Spinal cord (tissue), 10 donors: ENCODE measurements around the gene CHD2. TPM values are rescaled to one million over a fixed set of nuclear protein-coding genes. Genes with fewer than 3 reads are reported as not detected.
"Not testable (repeated sequence)": the region's sequence is repeated elsewhere in the genome, so short reads cannot be mapped to it uniquely, and the experiment has no call there.

Source experiments
- DNase-seq, 6 donors: peaks; one replicate each; pipeline versions ENCODE4 v3.0.0 to v3.0.0-alpha.2; 2013 to 2015; ENCODE audit warnings: low spot score in 6 of 6, low read depth in 4 of 6
- H3K27ac ChIP-seq: one replicate; pipeline ENCODE4 v1.5.1; 2013; ENCODE audit warnings: low read depth, low read length, control low read depth
- H3K27me3 ChIP-seq: one replicate; pipeline ENCODE4 v1.6.1; 2013; ENCODE audit warnings: low read length; ENCODE audit not compliant: control insufficient read depth, insufficient read depth
- H3K36me3 ChIP-seq: one replicate; pipeline ENCODE4 v1.6.1; 2013; ENCODE audit warnings: low read length; ENCODE audit not compliant: control insufficient read depth, insufficient read depth
- H3K4me1 ChIP-seq: one replicate; pipeline ENCODE4 v1.6.1; 2013; ENCODE audit warnings: low read length; ENCODE audit not compliant: control insufficient read depth, insufficient read depth
- H3K4me3 ChIP-seq: one replicate; pipeline ENCODE4 v1.5.1; 2013; ENCODE audit warnings: low read depth, low read length, control low read depth
- H3K9me3 ChIP-seq: one replicate; pipeline ENCODE4 v1.6.1; 2013; ENCODE audit warnings: low read length; ENCODE audit not compliant: control insufficient read depth, insufficient read depth
- WGBS: methylation state at CpG from one replicate; pipeline ENCODE4 v1.1.5; 2013; ENCODE audit warnings: missing lambda C conversion rate; ENCODE audit not compliant: insufficient coverage; 5-methylcytosine and 5-hydroxymethylcytosine counted together
- long read RNA-seq, 4 donors: transcript quantifications; one replicate each; lab custom pipeline, GENCODE V29; 2026
- polyA plus RNA-seq, 2 donors: library from polyadenylated mRNA; unstranded; fragments of 120-200 nt; gene quantifications; one replicate each; pipeline ENCODE4 v1.2.1, GENCODE V29; 2013; ENCODE audit not compliant: insufficient read length in 2 of 2
- total RNA-seq, 2 donors: library from RNA; depleted of rRNA in 1 of 2; stranded (reverse); fragments of 120-200 nt in 1 of 2; fragments of >200 nt in 1 of 2; gene quantifications; one replicate each; pipeline versions ENCODE4 v1.2.3 to v1.2.4, GENCODE V29; 2013 to 2014
- donor health status: healthy.

The CHD2 gene
- total RNA-seq (100 to 1,000 TPM; 105 to 174 TPM), polyA plus RNA-seq (100 to 1,000 TPM; 102 to 105 TPM)
- long read RNA-seq, donor 1, partial matches to known transcripts, result 5 of 9 reads
- long read RNA-seq, donor 1, other reads (novel, unspliced or antisense), result 0 of 9 reads
- long read RNA-seq, donor 2, partial matches to known transcripts, result 0 of 2 reads
- long read RNA-seq, donor 2, other reads (novel, unspliced or antisense), result 0 of 2 reads
- long read RNA-seq, donor 3, partial matches to known transcripts, result 64 of 112 reads
- long read RNA-seq, donor 3, other reads (novel, unspliced or antisense), result 44 of 112 reads
- long read RNA-seq, donor 4, transcript CHD2-212 (2 exons, 1,740 nt), result major isoform, 19 of 29 reads
- long read RNA-seq, donor 4, partial matches to known transcripts, result 7 of 29 reads
- long read RNA-seq, donor 4, other reads (novel, unspliced or antisense), result 0 of 29 reads

DNA sequence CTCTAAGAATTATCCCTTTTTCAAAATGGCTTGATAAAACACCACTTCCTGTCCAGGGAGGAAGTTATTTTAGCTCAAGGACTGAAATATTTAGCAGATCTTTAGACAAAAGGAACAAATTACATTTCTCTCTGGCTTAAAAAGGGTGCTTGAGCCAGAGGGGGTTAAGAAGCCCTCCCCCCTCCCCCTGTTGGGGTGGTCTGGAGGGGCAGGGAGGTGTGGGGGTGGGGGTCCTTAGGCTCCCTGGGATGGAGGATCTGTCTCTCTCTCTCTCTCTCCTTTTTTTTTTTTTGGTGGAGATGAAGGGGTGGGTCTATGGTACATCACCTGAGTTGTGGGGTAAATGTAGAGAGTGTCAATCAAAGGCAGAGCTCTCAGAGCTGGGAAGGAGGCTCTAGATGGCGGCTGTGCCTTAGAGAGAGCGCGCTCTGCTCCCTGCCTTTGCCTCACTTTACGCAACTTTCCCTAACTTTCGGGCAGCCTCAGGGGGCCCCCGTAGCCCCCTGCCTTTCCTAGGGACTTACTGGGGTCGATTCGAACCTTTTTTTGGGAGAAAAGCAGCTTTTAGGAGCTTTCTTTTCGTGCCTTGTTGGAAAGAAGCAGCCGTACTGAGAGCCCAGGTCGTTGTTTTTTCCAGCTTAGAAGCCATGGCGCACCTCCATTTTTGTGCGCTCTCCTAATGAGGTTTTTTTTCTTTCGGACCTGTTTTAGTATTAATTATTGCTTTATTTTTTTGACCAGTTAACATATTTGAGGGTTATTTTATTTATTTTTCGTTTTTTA lies at the start of gene CHD2:
Gene CHD2, plus strand, starts transcription at position 377 of the 783 bp plus-strand sequence. CDS start 914 bp downstream, outside the sequence.
- H3K4me3 ChIP-seq, result peak within 1 kb of the TSS; percentile 90
- 0% methylated on average over 9 of the region's 15 CpGs for WGBS
- no peaks in the 10 kb centered on the region for H3K36me3 ChIP-seq
- no peaks in the 10 kb centered on the region for H3K27me3 ChIP-seq
- peaks cover 4% of the 10 kb centered on the region for H3K4me1 ChIP-seq
- H3K27ac ChIP-seq, result peak within 1 kb of the TSS; percentile 100
- no peaks in the 10 kb centered on the region for H3K9me3 ChIP-seq
- DNase-seq, result peak in 3 of 6 donors; percentile 74 to 93 (median 92)

DNA sequence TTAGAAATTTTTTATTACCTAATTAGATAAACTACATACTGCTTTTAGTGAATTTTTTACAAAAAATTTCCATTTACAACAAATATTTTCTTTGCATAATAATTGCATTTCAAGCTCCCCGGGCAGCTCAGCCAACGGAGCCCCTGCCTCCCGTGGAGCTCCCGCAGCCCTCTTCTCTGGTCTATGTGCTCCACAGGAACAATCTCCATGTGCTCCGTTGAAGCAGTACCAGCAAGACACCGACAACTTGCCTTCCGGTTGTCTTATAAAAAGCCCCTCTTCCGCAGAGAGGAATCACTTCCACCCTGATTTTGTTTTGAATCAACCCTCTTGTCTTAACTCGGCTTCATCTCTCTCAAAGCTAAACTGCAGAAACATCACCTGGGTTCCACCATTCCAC lies 46.9 kb upstream of the CHD2 start:
- Histone ChIP-seq H3K36me3 (no peaks in the 10 kb centered on the region), H3K4me3 (no peak overlapping the region), H3K9me3 (no peaks in the 10 kb centered on the region), H3K4me1 (no peaks in the 10 kb centered on the region), H3K27me3 (no peaks in the 10 kb centered on the region), H3K27ac (no peak overlapping the region)
- no peak for DNase-seq
- WGBS, result 65% methylated on average over 9 of the region's 9 CpGs

DNA sequence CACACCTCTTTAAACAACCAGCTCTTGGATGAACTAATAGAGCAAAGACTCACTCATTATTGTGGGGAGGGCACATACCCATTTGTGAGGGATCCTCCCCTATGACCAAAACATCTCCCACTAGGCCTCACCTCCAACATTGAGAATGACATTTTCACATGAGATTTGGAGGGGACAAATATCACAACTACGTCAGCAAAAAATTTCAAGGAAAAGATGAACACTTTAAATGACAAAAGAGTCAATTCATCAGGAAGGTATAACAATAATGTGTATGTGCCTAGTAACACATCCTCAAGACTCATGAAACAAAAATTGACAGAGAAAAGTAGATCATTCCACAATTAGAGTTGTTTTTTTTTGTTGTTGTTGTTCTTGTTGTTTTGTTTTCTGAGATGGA lies 38.4 kb upstream of the CHD2 start:
- no peak overlapping the region for H3K4me3 ChIP-seq
- no CpG with 5 or more reads among the region's 1 CpG for WGBS

DNA sequence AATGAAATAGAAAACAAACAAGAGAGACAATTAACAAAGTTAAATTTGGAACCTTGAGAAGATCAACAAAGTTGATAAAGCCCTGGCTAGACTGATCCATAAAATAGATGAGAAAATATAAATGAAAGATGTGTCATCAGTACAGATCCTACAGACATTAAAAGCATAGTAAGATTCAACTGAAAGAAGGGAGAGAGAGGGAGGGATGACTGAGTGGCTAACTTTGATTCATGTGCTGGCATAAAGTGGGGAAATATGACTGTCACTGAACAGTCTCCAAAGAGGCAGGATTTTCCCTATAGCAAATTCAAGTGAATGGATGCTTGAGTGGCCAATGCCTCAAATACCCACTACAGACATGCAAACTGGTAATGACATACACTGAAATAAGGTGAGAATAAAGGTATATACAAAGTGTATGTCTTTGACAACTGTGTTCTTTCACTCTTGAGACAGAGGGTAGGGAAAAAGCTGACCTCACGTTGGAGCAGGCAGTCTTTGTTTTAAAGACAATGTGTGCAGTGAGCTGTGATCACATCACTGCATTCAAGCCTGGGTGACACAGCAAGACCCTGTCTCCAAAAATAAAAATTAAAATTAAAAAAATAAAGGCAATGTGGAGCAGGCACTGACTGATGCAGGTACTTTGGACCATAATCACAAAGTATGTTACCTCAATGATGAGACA lies 35.9 kb upstream of the CHD2 start:
- Histone ChIP-seq H3K36me3 (no peaks in the 10 kb centered on the region), H3K4me3 (no peak overlapping the region), H3K27me3 (no peaks in the 10 kb centered on the region), H3K27ac (no peak overlapping the region), H3K9me3 (peaks cover 4% of the 10 kb centered on the region), H3K4me1 (no peaks in the 10 kb centered on the region)
- DNase-seq, result no peak
- WGBS, result 0% methylated on average over 1 of the region's 1 CpG

More for the DNA sequence above, 38.4 kb upstream of the CHD2 start:
- Histone ChIP-seq H3K9me3 (peaks cover 4% of the 10 kb centered on the region), H3K27ac (no peak overlapping the region), H3K27me3 (no peaks in the 10 kb centered on the region), H3K4me1 (no peaks in the 10 kb centered on the region), H3K36me3 (no peaks in the 10 kb centered on the region)
- DNase-seq, result no peak

DNA sequence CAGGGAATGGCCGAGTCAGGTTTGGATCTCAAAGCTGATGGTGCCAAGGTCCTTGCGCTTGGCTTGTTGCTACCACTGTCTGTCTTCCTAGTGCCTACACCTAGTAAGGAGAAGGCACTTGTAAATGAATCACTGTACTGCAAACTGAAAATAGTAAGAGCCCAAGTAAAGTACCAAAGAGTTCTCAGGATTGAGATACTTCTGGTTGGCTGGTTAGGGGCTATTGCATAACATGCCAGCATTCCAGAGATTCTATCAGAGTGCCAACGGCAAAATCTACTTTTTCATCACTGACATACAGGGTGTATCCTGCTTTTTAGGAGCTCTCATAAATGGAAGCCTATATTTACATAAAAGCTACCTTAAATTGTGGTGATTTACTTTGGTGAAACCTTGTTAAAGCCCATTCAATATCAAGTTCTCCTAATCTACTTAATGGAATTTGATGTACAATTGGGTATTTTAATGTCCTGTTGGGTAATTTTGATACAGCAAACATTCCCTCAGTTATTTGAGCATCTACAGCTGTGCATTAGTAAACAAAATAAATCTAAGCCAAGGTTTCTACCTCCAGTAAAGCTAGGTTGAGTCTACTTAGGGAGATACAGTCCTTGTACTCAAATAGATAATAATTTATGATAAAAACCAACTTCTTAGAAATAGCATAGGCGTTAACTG lies 30.7 kb upstream of the CHD2 start:
- H3K4me1 ChIP-seq, result no peaks in the 10 kb centered on the region
- no peaks in the 10 kb centered on the region for H3K27me3 ChIP-seq
- no peaks in the 10 kb centered on the region for H3K36me3 ChIP-seq
- H3K9me3 ChIP-seq, result peaks cover 3% of the 10 kb centered on the region
- no peak overlapping the region for H3K27ac ChIP-seq
- WGBS, result 88% methylated on average over 3 of the region's 4 CpGs
- H3K4me3 ChIP-seq, result no peak overlapping the region
- no peak for DNase-seq

DNA sequence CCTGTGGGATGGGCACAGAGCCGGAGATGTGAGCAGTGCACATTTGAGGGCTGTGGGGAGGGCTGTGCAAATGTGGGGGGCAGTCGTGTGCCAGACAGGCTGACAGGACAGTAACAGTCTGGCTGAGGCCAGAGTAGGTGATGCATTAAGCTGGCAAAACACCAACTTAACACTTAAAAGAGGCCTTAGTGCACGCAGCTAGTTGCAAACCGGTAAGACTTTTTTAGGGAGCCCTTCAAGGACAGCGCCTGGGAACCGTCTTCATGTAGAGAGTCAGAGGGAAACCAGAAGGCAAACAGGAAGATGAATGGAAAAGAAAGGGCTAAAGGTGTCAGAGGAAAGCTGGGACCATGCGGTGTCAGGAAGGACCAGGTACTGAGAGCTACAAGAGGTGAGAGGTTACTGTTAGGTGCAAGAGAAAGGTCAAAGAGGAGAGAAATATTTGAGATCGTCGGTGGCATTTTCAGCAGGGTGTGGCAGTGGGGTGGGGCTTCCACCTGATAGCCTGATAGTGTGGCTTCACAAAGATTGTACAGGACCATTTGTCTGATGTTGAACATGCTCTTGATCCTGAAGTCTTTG lies 30.0 kb upstream of the CHD2 start:
- 32% methylated on average over 6 of the region's 9 CpGs for WGBS

DNA sequence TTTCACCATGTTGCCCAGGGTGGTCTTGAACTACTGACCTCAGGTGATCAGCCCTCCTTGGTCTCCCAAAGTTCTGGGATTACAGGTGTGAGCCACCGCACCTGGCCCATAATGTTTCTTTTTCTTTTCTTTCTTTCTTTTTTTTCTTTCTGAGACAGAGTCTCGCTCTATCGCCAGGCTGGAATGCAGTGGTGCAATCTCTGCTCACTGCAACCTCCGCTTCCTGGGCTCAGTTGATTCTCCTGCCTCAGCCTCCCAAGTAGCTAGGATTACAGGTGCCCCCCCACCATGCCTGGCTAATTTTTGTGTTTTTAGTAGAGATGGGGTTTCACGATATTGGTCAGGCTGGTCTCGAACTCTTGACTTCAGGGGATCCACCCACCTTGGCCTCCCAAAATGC lies 27.2 kb upstream of the CHD2 start:
- H3K27me3 ChIP-seq, H3K4me3 ChIP-seq, H3K27ac ChIP-seq, DNase-seq, H3K4me1 ChIP-seq, H3K9me3 ChIP-seq, H3K36me3 ChIP-seq: not testable (repeated sequence)
- WGBS, result 100% methylated on average over 3 of the region's 6 CpGs

More for the DNA sequence above, 30.0 kb upstream of the CHD2 start:
- no peaks in the 10 kb centered on the region for H3K27me3 ChIP-seq
- H3K4me1 ChIP-seq, result no peaks in the 10 kb centered on the region
- no peak for DNase-seq
- H3K4me3 ChIP-seq, result no peak overlapping the region
- H3K27ac ChIP-seq, result no peak overlapping the region
- no peaks in the 10 kb centered on the region for H3K9me3 ChIP-seq
- no peaks in the 10 kb centered on the region for H3K36me3 ChIP-seq

DNA sequence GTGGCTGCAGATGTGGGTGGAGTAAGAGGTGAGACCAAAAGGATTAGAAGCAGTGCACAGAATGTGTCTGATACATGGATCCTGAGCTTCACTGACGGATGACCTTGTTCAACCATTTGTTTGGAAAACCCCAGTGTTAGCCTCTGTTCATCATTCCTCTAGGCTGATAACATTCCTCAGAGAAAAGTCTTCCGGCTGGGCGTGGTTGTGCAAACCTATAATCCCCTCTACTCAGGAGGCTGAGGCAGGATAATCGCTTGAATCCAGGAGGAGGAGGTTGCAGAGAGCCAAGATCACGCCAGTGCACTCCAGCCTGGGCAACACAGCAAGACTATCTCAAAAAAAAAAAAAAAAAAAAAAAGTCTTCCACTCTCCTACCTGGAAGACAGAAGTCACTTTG lies 23.1 kb upstream of the CHD2 start:
- Histone ChIP-seq H3K27ac (no peak overlapping the region), H3K4me3 (no peak overlapping the region), H3K4me1 (peaks cover 9% of the 10 kb centered on the region), H3K27me3 (no peaks in the 10 kb centered on the region), H3K36me3 (no peaks in the 10 kb centered on the region), H3K9me3 (no peaks in the 10 kb centered on the region)
- 93% methylated on average over 2 of the region's 5 CpGs for WGBS
- DNase-seq, result no peak

DNA sequence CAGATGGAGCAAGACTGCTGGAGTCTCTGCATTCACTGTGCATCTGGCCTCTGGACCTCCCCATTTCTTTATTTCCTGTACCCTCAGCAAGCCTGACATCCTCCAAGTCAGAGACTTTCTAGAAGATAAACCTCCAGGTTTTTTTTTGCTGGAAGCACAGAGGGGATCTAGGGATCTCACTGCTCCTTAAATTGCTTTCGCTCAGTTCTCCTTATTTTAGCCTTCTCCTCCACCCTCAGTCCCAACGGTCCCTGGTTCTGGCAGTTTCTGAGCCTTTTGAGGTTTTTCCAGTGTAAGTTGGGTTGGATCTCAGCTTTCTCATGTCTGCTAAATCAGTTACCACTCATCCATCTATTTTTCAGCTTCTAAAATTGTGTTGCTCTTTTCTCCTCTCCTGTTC lies 22.7 kb upstream of the CHD2 start:
- H3K27me3 ChIP-seq, result no peaks in the 10 kb centered on the region
- H3K9me3 ChIP-seq, result no peaks in the 10 kb centered on the region
- H3K27ac ChIP-seq, result no peak overlapping the region
- H3K4me1 ChIP-seq, result peaks cover 10% of the 10 kb centered on the region
- DNase-seq, result no peak
- no peaks in the 10 kb centered on the region for H3K36me3 ChIP-seq
- no CpG with 5 or more reads among the region's 2 CpGs for WGBS
- H3K4me3 ChIP-seq, result no peak overlapping the region
